Measurements from ENCODE around the gene TMEM18.

DNA sequence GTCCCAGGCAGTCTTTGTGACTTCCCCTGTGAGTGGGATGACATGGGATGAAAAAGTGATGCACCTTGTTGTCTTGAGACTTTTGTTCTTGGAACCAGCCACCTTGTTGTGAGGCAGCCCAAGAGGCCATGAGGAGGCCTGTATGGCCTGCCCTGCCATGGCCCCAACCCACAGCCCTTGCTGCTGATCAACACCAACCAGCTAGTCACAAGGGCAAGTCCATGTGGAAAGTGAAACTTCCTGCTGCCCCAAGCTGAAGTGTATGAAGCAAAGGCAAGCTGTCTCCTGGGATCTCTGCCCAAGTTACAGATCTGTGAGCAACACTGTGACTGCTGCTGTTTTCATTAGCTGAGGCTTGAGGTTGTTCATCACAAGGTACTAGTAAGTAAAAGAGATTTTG lies 21.6 kb downstream of the TMEM18 start:
- TF ChIP-seq, protein P1, sequence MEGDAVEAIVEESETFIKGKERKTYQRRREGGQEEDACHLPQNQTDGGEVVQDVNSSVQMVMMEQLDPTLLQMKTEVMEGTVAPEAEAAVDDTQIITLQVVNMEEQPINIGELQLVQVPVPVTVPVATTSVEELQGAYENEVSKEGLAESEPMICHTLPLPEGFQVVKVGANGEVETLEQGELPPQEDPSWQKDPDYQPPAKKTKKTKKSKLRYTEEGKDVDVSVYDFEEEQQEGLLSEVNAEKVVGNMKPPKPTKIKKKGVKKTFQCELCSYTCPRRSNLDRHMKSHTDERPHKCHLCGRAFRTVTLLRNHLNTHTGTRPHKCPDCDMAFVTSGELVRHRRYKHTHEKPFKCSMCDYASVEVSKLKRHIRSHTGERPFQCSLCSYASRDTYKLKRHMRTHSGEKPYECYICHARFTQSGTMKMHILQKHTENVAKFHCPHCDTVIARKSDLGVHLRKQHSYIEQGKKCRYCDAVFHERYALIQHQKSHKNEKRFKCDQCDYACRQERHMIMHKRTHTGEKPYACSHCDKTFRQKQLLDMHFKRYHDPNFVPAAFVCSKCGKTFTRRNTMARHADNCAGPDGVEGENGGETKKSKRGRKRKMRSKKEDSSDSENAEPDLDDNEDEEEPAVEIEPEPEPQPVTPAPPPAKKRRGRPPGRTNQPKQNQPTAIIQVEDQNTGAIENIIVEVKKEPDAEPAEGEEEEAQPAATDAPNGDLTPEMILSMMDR (conservative IDR thresholded peaks at IDR 0.05 in 1 of 2, IDR thresholded peaks at IDR 0.05 in 1 of 2; ENCODE audit: extremely low read depth in 1 of 2, insufficient read depth in 1 of 2, low read depth in 1 of 2, low read length in 2 of 2) = no peak
- no peak for TF ChIP-seq EZH2 (IDR thresholded peaks at IDR 0.05; ENCODE audit: borderline replicate concordance, low read length)

Measured in mammary epithelial cell (primary cell).